CD4-positive, alpha-beta T cell treated with Interleukin-2 at 100 ng/mL for 4 hours (primary cell): Measurements from ENCODE around the gene DCHS1.

ENCODE experiments used
- DNase-seq: peaks from one replicate; pipeline ENCODE4 v3.0.0-alpha.2; 2020; ENCODE audit warnings: low spot score

DCHS1 gene

GRCh38 chr11:6646071-6646470, 9.5 kb downstream of the DCHS1 start:
- DNase-seq = no peak

- DNase-seq = no peak
These were observed 12.7 kb downstream of the DCHS1 start for GRCh38 chr11:6642957-6643356.

- DNase-seq = no peak
These were observed 14.5 kb downstream of the DCHS1 start for GRCh38 chr11:6640985-6641701.

- no peak for DNase-seq
These were observed 15.3 kb downstream of the DCHS1 start for GRCh38 chr11:6640036-6640984.

- DNase-seq = no peak
These were observed 17.2 kb downstream of the DCHS1 start for GRCh38 chr11:6638429-6638828.

GRCh38 chr11:6637871-6638270, 17.7 kb downstream of the DCHS1 start:
- no peak for DNase-seq

GRCh38 chr11:6636480-6636879, 19.1 kb downstream of the DCHS1 start:
- no peak for DNase-seq

- DNase-seq = no peak
These were observed 20.3 kb downstream of the DCHS1 start for GRCh38 chr11:6635082-6635932.

- no peak for DNase-seq
These were observed 21.1 kb downstream of the DCHS1 start for GRCh38 chr11:6634534-6634933.

- no peak for DNase-seq
These were observed 21.9 kb downstream of the DCHS1 start for GRCh38 chr11:6633422-6634408.

- DNase-seq = no peak
These were observed 23.2 kb downstream of the DCHS1 start for GRCh38 chr11:6632116-6633073.

- DNase-seq = no peak
These were observed 24.2 kb downstream of the DCHS1 start for GRCh38 chr11:6631361-6631890.

- DNase-seq = no peak
These were observed 24.8 kb downstream of the DCHS1 start for GRCh38 chr11:6630632-6631291.

GRCh38 chr11:6629892-6630631, 25.5 kb downstream of the DCHS1 start:
- no peak for DNase-seq

GRCh38 chr11:6629573-6629891, 26.1 kb downstream of the DCHS1 start:
- no peak for DNase-seq

GRCh38 chr11:6628526-6628925, 27.1 kb downstream of the DCHS1 start:
- no peak for DNase-seq

- no peak for DNase-seq
These were observed 27.8 kb downstream of the DCHS1 start for GRCh38 chr11:6627762-6628241.
